Left renal pelvis (tissue), 4 donors: ENCODE results near the gene NCAPH2. TPM values are rescaled to one million over a fixed set of nuclear protein-coding genes. Genes with fewer than 3 reads are reported as not detected.

Source experiments
- DNase-seq, 4 donors: peaks; one replicate each; pipeline ENCODE4 v3.0.0-alpha.2; 2013; ENCODE audit warnings: low read depth in 4 of 4, low spot score in 3 of 4
- polyA plus RNA-seq, 4 donors: library from polyadenylated mRNA; unstranded; fragments of 120-200 nt; gene quantifications; one replicate each; pipeline ENCODE4 v1.2.1, GENCODE V29; 2013; ENCODE audit not compliant: insufficient read length in 4 of 4

The NCAPH2 gene
- polyA plus RNA-seq, 4 donors = 39.7 to 54.3 (median 43.9) TPM

- no peak for DNase-seq
Observed at GRCh38 chr22:50488886-50489285, 19.1 kb upstream of the NCAPH2 start.

DNA sequence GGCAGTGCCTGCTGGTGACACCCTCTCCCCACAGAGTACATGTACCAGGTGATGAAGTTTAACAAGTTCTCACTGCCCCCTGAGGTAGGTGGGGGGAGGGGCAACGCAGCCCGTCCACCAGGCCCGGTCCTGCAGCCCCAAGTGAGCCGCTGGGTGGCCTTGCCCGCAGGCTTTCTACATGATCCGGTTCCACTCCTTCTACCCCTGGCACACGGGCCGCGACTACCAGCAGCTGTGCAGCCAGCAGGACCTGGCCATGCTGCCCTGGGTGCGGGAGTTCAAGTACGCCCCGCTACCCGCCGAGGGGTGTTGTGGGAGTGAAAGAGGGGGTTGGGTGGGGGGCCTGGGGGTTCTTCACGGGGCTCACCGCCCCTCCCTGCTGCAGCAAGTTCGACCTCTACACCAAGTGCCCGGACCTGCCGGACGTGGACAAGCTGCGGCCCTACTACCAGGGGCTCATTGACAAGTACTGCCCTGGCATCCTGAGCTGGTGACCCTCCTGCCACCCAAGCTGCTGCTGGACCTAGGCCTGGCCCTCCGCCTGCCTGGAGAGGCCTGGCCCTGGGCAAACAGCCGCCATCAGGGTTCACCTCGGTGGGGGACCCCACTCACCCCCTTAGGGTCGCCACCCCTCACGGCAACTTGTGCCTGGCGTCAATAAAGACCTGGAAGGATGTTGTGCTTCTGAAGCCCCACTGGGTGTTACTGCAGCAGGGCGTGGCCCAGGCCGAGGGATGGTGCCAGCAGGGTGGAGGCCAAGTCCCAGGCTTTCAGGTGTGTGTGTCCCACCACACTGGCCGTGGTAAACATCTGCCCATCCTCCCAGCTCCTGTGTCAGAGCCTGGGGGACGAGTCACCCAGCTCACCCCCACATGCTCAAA, 18.4 kb upstream of the NCAPH2 start:
- DNase-seq = no peak

DNA sequence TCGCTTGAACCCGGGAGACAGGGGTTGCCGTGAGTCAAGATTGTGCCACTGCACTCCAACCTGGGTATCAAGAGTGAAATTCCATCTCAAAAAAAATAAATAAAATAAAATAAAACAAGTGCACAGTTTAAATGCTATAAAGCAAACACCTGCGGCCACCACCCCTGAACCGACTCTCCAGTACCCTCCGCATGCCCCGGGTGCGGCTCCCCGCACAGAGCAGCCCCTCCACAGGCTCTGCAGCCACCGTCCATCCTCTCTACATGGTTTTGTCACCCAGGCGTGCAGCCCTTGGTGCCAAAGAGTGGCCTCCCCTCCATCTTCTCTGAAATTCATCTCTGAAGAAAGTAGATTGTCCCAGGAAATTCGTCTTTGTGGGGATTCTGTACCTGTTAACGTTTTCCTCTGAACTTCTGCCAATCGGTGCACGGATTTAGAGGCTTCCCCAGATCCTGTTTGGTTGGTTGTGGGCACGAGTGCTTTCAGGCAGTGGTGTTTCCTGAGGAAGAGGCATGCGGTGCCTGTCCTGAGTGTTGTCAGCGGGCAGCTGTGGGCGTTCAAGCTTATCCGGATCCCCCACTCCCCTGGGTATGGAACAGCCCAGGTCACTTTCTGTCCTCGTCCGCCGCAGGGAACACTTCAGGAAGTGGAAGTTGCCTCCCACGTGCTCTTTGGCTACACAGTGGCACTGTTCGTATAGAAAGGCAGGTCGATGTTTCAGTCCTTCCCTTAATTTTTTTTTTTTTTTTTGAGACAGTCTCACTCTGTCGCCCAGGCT, 17.3 kb upstream of the NCAPH2 start:
- DNase-seq = no peak

- no peak for DNase-seq
Observed at GRCh38 chr22:50497093-50497492, 10.9 kb upstream of the NCAPH2 start.

DNA sequence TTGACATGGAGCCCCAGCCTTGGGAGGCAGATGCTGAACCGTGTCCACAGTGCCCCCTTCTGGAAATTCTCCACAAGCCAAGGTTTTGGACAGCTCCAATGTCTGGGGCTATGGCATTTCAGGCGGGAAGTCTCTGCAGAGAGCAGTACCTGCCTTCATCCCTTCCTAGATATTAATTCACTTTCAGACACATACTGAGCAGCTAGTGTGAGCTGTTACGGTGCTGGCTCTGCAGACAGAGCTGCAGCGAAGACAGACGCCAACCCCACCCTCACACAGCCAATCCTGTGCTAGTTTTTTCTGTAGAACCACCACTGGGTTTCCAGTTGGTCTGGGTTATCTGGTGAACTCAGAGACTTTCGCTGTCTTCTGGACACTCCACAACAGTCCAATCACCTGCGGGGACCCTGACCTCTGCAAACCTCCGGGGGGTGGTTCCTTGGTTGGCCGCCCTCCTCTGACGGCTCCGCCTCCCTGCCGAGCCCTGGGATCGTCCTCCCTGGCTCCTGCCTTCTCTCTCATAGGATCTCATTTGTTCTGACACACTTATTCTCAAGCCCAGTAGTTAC, 9.6 kb upstream of the NCAPH2 start:
- DNase-seq = no peak

DNA sequence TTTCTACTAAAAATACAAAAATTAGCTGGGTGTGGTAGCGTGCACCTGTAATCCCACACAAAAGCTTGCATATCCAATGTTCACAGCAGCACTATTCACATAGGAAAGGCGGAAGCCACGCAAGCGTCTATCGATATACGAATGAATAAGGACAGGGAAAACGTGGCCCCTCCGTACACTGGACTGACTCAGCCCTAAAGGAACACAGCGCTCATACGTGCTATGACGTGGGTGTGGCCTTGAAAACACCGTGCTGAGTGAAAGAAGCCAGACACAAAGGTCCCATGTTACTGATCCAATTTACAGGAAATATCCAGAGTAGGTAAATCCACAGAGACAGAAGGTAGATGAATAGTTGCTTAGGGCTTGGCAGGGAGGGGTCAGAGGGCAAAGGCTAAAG, 7.6 kb upstream of the NCAPH2 start:
- DNase-seq = no peak

- no peak for DNase-seq
Observed at GRCh38 chr22:50502096-50502495, 5.9 kb upstream of the NCAPH2 start.

DNA sequence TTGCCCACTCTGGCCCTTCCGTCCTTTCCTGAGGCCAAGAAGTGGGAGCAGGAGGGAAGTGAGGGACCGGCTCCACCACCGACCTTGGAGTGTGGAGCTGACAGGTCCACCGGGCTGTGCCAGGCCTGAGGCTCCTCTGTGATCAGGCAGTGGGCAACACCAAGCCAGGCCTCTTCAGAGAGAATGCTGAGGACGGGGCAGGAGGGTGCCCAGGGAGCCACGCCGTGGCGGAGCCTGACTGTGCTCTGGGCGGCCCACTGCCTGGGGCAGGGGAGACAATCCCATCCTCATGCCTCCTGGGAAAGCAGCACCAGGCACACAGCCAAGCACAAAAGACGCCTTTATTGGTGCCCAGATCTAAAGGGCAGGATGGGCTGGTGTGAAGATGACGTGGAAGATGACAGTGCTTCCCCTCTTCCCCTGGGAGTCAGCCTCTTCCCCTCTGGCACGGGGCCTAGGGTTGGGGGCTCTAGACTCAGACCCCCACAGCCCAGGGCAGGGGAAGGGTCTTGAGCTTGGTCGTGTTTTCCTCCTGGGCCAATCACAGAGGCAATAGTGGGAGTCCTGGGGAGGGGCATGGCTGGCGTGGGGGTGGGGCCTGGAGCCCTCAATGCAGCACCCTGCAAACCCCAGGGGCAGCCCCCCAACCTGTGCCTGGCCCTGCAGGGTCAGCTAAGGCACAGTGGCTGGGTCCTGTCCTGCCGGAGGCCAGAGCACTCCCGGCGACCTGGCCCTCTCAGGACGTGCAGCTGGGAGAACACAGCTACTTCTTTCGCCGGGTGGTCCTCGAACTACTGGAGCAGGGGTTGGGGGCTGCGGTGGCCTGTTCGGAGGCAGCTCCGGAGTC, 5.2 kb upstream of the NCAPH2 start:
- no peak for DNase-seq

GRCh38 chr22:50503475-50504145, 4.4 kb upstream of the NCAPH2 start:
- DNase-seq = no peak

- DNase-seq = no peak
Observed at GRCh38 chr22:50504369-50505211, 3.4 kb upstream of the NCAPH2 start.

DNA sequence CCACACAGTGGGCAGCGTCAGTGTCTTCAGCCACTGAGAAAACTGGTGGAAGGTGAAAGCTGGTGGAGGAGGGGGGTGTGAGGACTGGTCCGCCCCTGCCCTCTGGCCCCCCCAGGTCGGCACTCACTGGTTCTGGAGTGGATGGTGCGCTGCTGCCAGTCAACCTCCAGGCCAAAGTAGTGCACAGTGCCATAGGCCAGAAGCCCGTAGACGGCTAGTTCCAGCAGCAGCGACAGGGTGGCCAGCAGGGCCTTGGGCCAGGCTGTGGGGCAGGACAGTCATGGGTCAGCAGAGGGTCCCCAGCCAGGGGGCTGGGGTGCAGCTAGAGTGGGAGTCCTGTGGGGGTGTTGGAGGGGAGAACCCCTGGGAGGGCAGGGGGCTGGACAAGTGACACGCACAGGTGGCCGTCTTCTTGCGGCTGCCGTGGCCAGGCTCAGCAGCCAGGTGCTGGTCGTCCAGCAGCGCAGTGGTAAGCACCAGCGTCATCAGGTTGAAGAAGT, 2.7 kb upstream of the NCAPH2 start:
- no peak for DNase-seq

DNA sequence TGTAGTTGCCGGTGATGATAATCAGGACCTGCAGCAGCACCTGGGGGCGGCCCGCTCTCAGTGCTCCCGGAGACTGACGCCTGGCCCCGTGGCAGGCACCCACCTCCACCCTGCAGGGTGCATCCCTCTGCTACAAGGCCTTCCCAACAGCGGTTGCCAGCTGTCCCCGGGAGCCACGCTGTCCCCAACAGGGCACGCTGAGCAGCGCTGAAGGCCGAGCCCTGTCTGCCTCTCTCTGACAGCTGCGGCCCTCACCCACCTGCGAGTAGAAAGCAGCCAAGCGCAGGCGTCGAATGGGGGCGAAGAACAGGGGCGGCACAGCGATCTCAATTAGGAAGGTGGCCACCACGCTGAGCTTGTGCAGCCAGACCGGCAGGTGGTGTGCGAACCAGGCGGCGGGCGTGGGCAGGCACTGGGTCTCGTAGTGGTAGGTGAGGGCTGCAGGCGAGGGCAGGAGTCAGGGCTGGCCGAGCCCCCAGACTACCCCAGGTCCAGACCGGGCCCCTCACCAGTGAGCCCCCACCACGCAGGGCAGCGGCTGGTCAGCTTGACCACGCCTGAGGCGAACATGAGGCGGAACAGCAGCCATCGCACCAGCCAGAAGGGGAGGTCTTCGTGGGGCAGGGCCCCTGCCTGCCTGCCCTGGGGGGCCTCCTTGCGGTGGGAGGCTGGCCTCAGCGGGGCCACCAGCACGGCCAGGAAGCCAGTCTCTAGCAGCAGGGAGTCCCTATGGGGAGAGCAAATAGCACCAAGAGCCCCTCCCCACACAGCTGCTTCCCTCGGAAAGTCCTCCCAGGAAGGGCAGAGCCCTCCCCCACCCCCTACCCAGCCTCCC, 2.0 kb upstream of the NCAPH2 start:
- DNase-seq = no peak

- DNase-seq = no peak
Observed at GRCh38 chr22:50506611-50507420, 1.2 kb upstream of the NCAPH2 start.

GRCh38 chr22:50507421-50507990, 518 bp upstream of the NCAPH2 start, which contains the start of gene LMF2:
Gene LMF2 (minus strand): TSS chr22:50507702. CDS start chr22:50507675, 27 bp downstream.
- no peak for DNase-seq

DNA sequence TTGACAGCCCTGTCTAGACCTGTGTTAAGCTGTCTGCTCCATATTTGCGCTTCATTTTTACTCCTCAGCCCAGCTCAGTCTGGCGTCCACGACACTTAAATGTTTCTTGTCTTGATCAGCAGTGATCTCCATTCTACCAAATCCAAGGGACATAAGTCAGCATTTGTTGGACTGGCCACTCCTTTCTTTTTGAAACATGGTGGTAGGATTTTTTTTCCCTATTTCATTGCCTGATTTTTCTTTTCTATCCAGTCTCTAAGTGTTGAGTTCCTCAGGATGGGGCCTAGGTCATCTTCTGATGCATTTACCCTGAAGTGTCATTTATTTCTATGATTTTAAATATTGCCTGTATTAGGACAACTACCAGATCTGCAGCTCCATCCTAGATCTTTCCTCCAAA, 873 bp downstream of the NCAPH2 start:
- DNase-seq = no peak

- DNase-seq = no peak
Observed at GRCh38 chr22:50513175-50513574, 5.2 kb downstream of the NCAPH2 start.

DNA sequence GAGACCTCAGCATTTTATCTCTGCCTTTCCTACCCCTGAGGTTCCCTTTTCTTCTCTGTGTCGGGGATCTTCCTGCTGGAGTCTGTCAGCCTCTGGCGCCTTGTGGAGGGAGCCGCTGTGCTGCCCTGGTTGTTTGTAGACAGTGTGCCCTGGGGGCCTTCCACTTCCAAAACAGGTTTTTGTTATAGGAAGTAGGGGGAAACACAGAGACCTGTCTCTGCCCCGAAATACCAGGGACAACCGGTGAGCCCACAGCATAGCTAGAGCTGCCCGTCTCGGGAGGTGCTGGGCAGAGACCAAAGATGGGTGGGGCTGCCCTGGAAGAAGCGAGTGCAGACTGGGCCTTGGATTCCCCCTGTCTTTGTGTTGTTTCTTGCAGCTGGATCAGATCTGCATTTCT, 8.0 kb downstream of the NCAPH2 start:
- no peak for DNase-seq
